NCI-H2196 treated with DMSO at 0.1 percent for 48 hours (cell line): ENCODE results near the gene KRT32.

ENCODE experiments used
- DNase-seq: peaks from one replicate; lab custom pipeline; 2025; ENCODE audit not compliant: unreplicated experiment; lab: John Stamatoyannopoulos, UW

Gene KRT32

GRCh38 chr17:41464682-41465081, 2.5 kb downstream of the KRT32 start:
- DNase-seq, result peak; percentile 47

GRCh38 chr17:41464173-41464572, 3.0 kb downstream of the KRT32 start:
- DNase-seq, result no peak

- no peak for DNase-seq
Measured at GRCh38 chr17:41463746-41464145, 3.4 kb downstream of the KRT32 start.

GRCh38 chr17:41462705-41463104, 4.5 kb downstream of the KRT32 start:
- no peak for DNase-seq

GRCh38 chr17:41457676-41458075, 9.5 kb downstream of the KRT32 start:
- no peak for DNase-seq

- DNase-seq, result no peak
Measured at GRCh38 chr17:41456204-41456603, 11.0 kb downstream of the KRT32 start.

- no peak for DNase-seq
Measured at GRCh38 chr17:41455236-41455635, 11.9 kb downstream of the KRT32 start.

- DNase-seq, result no peak
Measured at GRCh38 chr17:41453066-41453465, 14.1 kb downstream of the KRT32 start.

GRCh38 chr17:41452281-41452680, 14.9 kb downstream of the KRT32 start:
- DNase-seq, result no peak

- no peak for DNase-seq
Measured at GRCh38 chr17:41451154-41451728, 15.9 kb downstream of the KRT32 start.

GRCh38 chr17:41449008-41449407, 18.2 kb downstream of the KRT32 start:
- no peak for DNase-seq

- DNase-seq, result no peak
Measured at GRCh38 chr17:41448506-41448905, 18.7 kb downstream of the KRT32 start.

- DNase-seq, result no peak
Measured at GRCh38 chr17:41446806-41447205, 20.4 kb downstream of the KRT32 start.

- DNase-seq, result no peak
Measured at GRCh38 chr17:41444640-41445039, 22.5 kb downstream of the KRT32 start.

- DNase-seq, result no peak
Measured at GRCh38 chr17:41444186-41444585, 23.0 kb downstream of the KRT32 start.

GRCh38 chr17:41442739-41443138, 24.4 kb downstream of the KRT32 start:
- DNase-seq, result no peak

- DNase-seq, result no peak
Measured at GRCh38 chr17:41440531-41441033, 26.6 kb downstream of the KRT32 start, which contains the start of gene KRT38. Gene KRT38 (minus strand): TSS chr17:41440983. CDS start chr17:41440921, 62 bp downstream.

GRCh38 chr17:41439375-41439774, 27.8 kb downstream of the KRT32 start:
- DNase-seq, result no peak

- DNase-seq, result no peak
Measured at GRCh38 chr17:41437769-41438168, 29.4 kb downstream of the KRT32 start.

- no peak for DNase-seq
Measured at GRCh38 chr17:41437254-41437653, 29.9 kb downstream of the KRT32 start.

- no peak for DNase-seq
Measured at GRCh38 chr17:41434415-41434814, 32.8 kb downstream of the KRT32 start.

- no peak for DNase-seq
Measured at GRCh38 chr17:41434005-41434404, 33.2 kb downstream of the KRT32 start.

GRCh38 chr17:41433586-41433985, 33.6 kb downstream of the KRT32 start:
- DNase-seq, result no peak
